ENCODE data around the gene ECE1. TPM values are rescaled to one million over a fixed set of nuclear protein-coding genes. Genes with fewer than 3 reads are reported as not detected.

ECE1 gene
- total and polyA plus RNA-seq, 10 of the 15 experiments (the other 5 are each of a cell fraction or from before 2014, with no cell fraction given): 0.97 to 81.0 (median 37.0) TPM

- no peaks in the 10 kb centered on the region for H4K20me1 ChIP-seq (ENCODE audit: control insufficient read depth, insufficient read depth)
- no peak overlapping the region for H3K27ac ChIP-seq (ENCODE audit: control insufficient read depth, insufficient read depth)
- H3K4me2 ChIP-seq (ENCODE audit: control insufficient read depth, insufficient read depth): no peak overlapping the region
- POLR2A ChIA-PET: no interaction called here
- no TSS peak for BruUV-seq (replicated peaks)
- SMC1A ChIA-PET (ENCODE audit: uncharacterized antibody, unreplicated experiment): no interaction called here
- DNase-seq (ENCODE audit: low read depth, low spot score): no peak
- H3K4me1 ChIP-seq (ENCODE audit: control insufficient read depth, insufficient read depth, low read length): peaks cover 4% of the 10 kb centered on the region
- no peak for ATAC-seq
- intact Hi-C loops (cut with micrococcal nuclease; ENCODE audit: unreplicated experiment) (no loop called here), in situ Hi-C loops (cut with MboI) (no loop called here)
- CTCF ChIA-PET: interaction anchor here (0.6 to 4.9 kb wide), 3 partner anchors 13 to 147 kb away, joined by 3 to 67 read pairs (median 22); no protein-coding TSS in a partner anchor
- H3K9ac ChIP-seq (ENCODE audit: control insufficient read depth, insufficient read depth, low read length): no peak overlapping the region
- no peak for FAIRE-seq
- WGBS (ENCODE audit: insufficient coverage, insufficient replicate concordance, low lambda C conversion rate, missing lambda C conversion rate): 86% methylated on average over 19 of the region's 21 CpGs
- RAD21 ChIA-PET (ENCODE audit: unreplicated experiment): no interaction called here
- H3K79me2 ChIP-seq (ENCODE audit: control insufficient read depth, insufficient read depth, low read length): no peaks in the 10 kb centered on the region
- no peaks in the 10 kb centered on the region for H3K9me3 ChIP-seq (replicated peaks; ENCODE audit: control insufficient read depth, insufficient read depth, low read length)
- H3K36me3 ChIP-seq (ENCODE audit: control insufficient read depth in 2 of 2, insufficient read depth in 2 of 2, low read length in 1 of 2): peaks cover 0 to 11% of the 10 kb centered on the region in 2 experiments; a peak in 3 of 4 replicates
- no peak overlapping the region for H2AFZ ChIP-seq (ENCODE audit: control insufficient read depth, low read depth, low read length)
- H3K27me3 ChIP-seq (replicated peaks in 1 of 2; ENCODE audit: control insufficient read depth in 2 of 2, insufficient read depth in 2 of 2, low read length in 1 of 2): no peaks in the 10 kb centered on the region
- no peak overlapping the region for H3K4me3 ChIP-seq
- TF ChIP-seq USF2 (IDR thresholded peaks at IDR 0.05; ENCODE audit: borderline replicate concordance, low read depth, low read length) (no peak), ETV6 (conservative IDR thresholded peaks at IDR 0.05 in 1 of 2, IDR thresholded peaks at IDR 0.05 in 1 of 2; ENCODE audit: borderline replicate concordance in 1 of 2, low read depth in 1 of 2) (no peak), E2F8 (IDR thresholded peaks at IDR 0.05; ENCODE audit: low read depth, partially characterized antibody) (no peak), RAD21 (IDR thresholded peaks at IDR 0.05; ENCODE audit: insufficient read depth, low read depth, low read length) (no peak), ZBED1 (IDR thresholded peaks at IDR 0.05; ENCODE audit: borderline replicate concordance) (no peak), WRNIP1 (IDR thresholded peaks at IDR 0.05; ENCODE audit: borderline replicate concordance, low read depth, low read length) (no peak), HCFC1 (IDR thresholded peaks at IDR 0.05; ENCODE audit: low read length) (no peak), USF1 (IDR thresholded peaks at IDR 0.05; ENCODE audit: borderline replicate concordance, extremely low read length, insufficient read depth, low read depth, low read length) (no peak), REST (IDR thresholded peaks at IDR 0.05; ENCODE audit: low read depth, low read length) (no peak), SP1 (IDR thresholded peaks at IDR 0.05; ENCODE audit: low read depth, low read length) (no peak), NFIC (IDR thresholded peaks at IDR 0.05; ENCODE audit: low read depth, low read length) (no peak), ZNF274 (IDR thresholded peaks at IDR 0.05; ENCODE audit: insufficient read depth, insufficient read length) (no peak), TAF1 (IDR thresholded peaks at IDR 0.05; ENCODE audit: borderline replicate concordance, low read depth, low read length) (no peak)
Observed at GRCh38 chr1:21219674-21220073, 70.6 kb downstream of the ECE1 start.

All from GM12878 (cell line).